Measurements from ENCODE around the gene CCNF. TPM values are rescaled to one million over a fixed set of nuclear protein-coding genes. Genes with fewer than 3 reads are reported as not detected.

Gene CCNF
- total and polyA plus RNA-seq, 2 of the 4 experiments (the other 2 are of a cell fraction): 8.2 to 20.1 TPM

DNA sequence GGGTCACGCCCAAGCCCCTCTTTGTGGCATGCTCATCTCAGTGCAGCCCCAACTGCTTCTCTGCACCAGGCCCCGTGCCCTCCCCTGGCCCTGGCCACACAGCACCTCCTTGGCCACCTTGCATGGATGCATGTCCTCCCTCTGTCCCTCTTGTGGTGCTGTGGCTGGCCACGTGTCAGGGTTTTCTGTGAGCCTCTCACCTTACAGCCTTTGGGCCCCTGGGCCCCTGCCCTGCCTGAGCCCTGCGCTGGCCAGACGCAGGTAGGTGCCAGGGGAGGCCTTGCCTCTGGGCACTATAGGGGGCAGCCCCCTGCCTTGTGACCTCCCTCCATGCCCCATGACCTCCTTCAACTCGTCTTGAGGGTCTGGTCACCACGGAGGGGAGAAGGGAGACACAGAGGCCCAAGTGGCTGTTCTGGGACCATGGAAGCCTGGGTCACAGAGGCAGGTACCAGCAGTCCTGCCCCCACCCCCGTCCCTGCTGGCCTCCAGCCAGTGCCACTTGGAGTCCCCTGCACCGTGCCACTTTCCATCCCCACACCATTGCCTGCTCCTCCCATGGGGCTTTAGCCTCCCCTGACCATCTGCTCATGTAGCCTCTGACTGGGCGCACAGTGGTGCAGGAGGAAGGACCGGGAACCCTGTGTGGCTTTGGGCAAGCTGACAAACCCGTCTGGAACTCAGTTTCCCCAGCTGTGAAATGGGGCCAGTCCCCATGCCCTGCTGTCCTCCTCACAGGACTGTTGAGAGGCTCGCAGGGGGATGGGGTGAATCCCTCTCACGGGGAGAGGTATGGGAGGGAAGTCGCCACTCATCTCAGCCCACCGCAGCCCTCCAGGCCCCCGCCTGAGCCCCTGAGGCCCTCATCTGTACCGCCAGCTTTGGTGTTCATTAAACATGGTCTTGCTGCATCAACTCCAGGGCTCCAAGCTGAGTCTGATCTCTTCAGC, 73.0 kb downstream of the CCNF start:
- Histone ChIP-seq H3K56ac (ENCODE audit: extremely low read depth, insufficient read depth, low read length) (no peak overlapping the region), H4K20me1 (ENCODE audit: insufficient read depth, low read length) (peaks cover 17% of the 10 kb centered on the region), H4K5ac (ENCODE audit: low read depth, low read length) (no peak overlapping the region), H2AFZ (replicated peaks; ENCODE audit: low read length, poor library complexity) (peak overlapping the region; percentile 88), H3K36me3 (ENCODE audit: control insufficient read depth, insufficient read depth, low read length) (peaks cover 7% of the 10 kb centered on the region; the same call in 1 of the 2 replicates), H2BK120ac (ENCODE audit: low read depth, low read length) (no peak overlapping the region), H3K4me2 (ENCODE audit: low read depth, low read length) (peak overlapping the region; percentile 1; the same call in 1 of the 2 replicates), H3K27ac (ENCODE audit: insufficient read depth, low read length) (no peak overlapping the region), H3K4ac (ENCODE audit: low read depth, low read length) (peak overlapping the region; percentile 45), H3K9me3 (ENCODE audit: control insufficient read depth, insufficient read depth, low read length) (no peaks in the 10 kb centered on the region), H3K4me1 (ENCODE audit: control insufficient read depth, insufficient read depth, low read length) (peaks cover 9% of the 10 kb centered on the region), H3K14ac (replicated peaks; ENCODE audit: low read depth, low read length) (0 out of 2 replicates have a peak overlapping the region, but pooled peaks have one; percentile 12), H3K23ac (ENCODE audit: low read depth, low read length) (no peak overlapping the region), H3K18ac (ENCODE audit: low read depth, low read length) (no peak overlapping the region), H2AK9ac (replicated peaks; ENCODE audit: low read depth, low read length, poor library complexity) (peak overlapping the region; percentile 73), H2BK15ac (ENCODE audit: low read depth, low read length) (no peak overlapping the region), H3K79me1 (ENCODE audit: low read depth in 1 of 2, low read length in 2 of 2) (peaks cover 3 to 19% of the 10 kb centered on the region in 2 experiments; a peak in 2 of 4 replicates), H3K27me3 (ENCODE audit: control insufficient read depth, insufficient read depth, low read length) (no peaks in the 10 kb centered on the region), H2BK20ac (ENCODE audit: low read depth, low read length) (no peak overlapping the region), H4K91ac (ENCODE audit: insufficient read depth, low read depth, low read length) (0 out of 2 replicates have a peak overlapping the region, but pooled peaks have one; percentile 34), H3K4me3 (ENCODE audit: insufficient read depth, low read depth, low read length) (no peak overlapping the region), H4K8ac (ENCODE audit: low read depth in 2 of 2, low read length in 2 of 2) (no peak overlapping the region), H3K9ac (ENCODE audit: low read depth, low read length) (no peak overlapping the region), H3K9me1 (ENCODE audit: insufficient read depth, low read length) (no peaks in the 10 kb centered on the region), H2BK5ac (ENCODE audit: low read depth, low read length, poor library complexity, severe bottlenecking) (peak overlapping the region; percentile 34), H2AK5ac (ENCODE audit: low read depth, low read length) (no peak overlapping the region)
- POLR2A ChIA-PET (ENCODE audit: unreplicated experiment): no interaction called here
- intact Hi-C loops (cut with micrococcal nuclease): loop anchor here (1.0 to 2.0 kb wide), 3 partner anchors 28 to 162 kb away; partner anchors contain the start of gene ABCA3
- no TSS peak for BruUV-seq (replicated peaks)
- CTCF ChIA-PET: interaction anchor here (0.7 to 1.0 kb wide), 3 partner anchors 13 to 34 kb away, joined by 3 to 4 read pairs (median 3); no protein-coding TSS in a partner anchor
- no peak for TF ChIP-seq SMC3 (IDR thresholded peaks at IDR 0.05; ENCODE audit: low read depth, low read length)
- no peak for TF ChIP-seq CHD1 (IDR thresholded peaks at IDR 0.05; ENCODE audit: low read depth, low read length)
- no peak for TF ChIP-seq MAFK (IDR thresholded peaks at IDR 0.05; ENCODE audit: low read depth, low read length)
- no peak for TF ChIP-seq NFE2L2 (IDR thresholded peaks at IDR 0.05; ENCODE audit: low read depth, low read length)
- TF ChIP-seq MAZ (IDR thresholded peaks at IDR 0.05; ENCODE audit: borderline replicate concordance, low read depth, low read length): no peak
- TF ChIP-seq RAD21 (IDR thresholded peaks at IDR 0.05; ENCODE audit: low read length): no peak
- TF ChIP-seq, protein P1, sequence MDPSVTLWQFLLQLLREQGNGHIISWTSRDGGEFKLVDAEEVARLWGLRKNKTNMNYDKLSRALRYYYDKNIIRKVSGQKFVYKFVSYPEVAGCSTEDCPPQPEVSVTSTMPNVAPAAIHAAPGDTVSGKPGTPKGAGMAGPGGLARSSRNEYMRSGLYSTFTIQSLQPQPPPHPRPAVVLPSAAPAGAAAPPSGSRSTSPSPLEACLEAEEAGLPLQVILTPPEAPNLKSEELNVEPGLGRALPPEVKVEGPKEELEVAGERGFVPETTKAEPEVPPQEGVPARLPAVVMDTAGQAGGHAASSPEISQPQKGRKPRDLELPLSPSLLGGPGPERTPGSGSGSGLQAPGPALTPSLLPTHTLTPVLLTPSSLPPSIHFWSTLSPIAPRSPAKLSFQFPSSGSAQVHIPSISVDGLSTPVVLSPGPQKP (IDR thresholded peaks at IDR 0.05; ENCODE audit: borderline replicate concordance, low read depth, low read length): no peak
- TF ChIP-seq, protein P2, sequence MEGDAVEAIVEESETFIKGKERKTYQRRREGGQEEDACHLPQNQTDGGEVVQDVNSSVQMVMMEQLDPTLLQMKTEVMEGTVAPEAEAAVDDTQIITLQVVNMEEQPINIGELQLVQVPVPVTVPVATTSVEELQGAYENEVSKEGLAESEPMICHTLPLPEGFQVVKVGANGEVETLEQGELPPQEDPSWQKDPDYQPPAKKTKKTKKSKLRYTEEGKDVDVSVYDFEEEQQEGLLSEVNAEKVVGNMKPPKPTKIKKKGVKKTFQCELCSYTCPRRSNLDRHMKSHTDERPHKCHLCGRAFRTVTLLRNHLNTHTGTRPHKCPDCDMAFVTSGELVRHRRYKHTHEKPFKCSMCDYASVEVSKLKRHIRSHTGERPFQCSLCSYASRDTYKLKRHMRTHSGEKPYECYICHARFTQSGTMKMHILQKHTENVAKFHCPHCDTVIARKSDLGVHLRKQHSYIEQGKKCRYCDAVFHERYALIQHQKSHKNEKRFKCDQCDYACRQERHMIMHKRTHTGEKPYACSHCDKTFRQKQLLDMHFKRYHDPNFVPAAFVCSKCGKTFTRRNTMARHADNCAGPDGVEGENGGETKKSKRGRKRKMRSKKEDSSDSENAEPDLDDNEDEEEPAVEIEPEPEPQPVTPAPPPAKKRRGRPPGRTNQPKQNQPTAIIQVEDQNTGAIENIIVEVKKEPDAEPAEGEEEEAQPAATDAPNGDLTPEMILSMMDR (conservative IDR thresholded peaks at IDR 0.05; ENCODE audit: low read depth, low read length): no peak
- TF ChIP-seq POLR2A (IDR thresholded peaks at IDR 0.05; ENCODE audit: low read depth, low read length): no peak
- TF ChIP-seq FOS (IDR thresholded peaks at IDR 0.05; ENCODE audit: low read depth, low read length): no peak
- TF ChIP-seq RCOR1 (IDR thresholded peaks at IDR 0.05; ENCODE audit: insufficient replicate concordance, low read length): no peak
- TF ChIP-seq MXI1 (IDR thresholded peaks at IDR 0.05; ENCODE audit: borderline replicate concordance, low read depth, low read length): no peak
- no peak for TF ChIP-seq BHLHE40 (IDR thresholded peaks at IDR 0.05; ENCODE audit: low read depth, low read length)
- WGBS, 2 experiments (ENCODE audit: extremely low coverage in 2 of 2, insufficient read length in 1 of 2): 70% methylated on average over 11 of the region's 18 CpGs; no CpG with 5 or more reads in 1 of the 2 experiments
- dilution Hi-C loops (cut with HindIII; ENCODE audit: low sequenced_read_pairs, unreplicated experiment): no loop called here
- no peak for ATAC-seq (ENCODE audit: low read depth)
- in situ Hi-C loops (cut with MboI; ENCODE audit: low sequenced_read_pairs): loop anchor here (10.0 kb wide), 1 partner anchor 247 kb away; the partner anchor contains the start of gene ECI1
- no peak for DNase-seq

All from IMR-90 (cell line).